SU-DHL-6 (cell line): ENCODE results near the gene TRIM10.

Experiments
- H2AFZ ChIP-seq: fragments of 200-600 bp; sonication (generic); 2 replicates; pipeline ENCODE4 v1.6.1; 2014; ENCODE audit warnings: low read depth, mild to moderate bottlenecking, moderate library complexity, mixed read lengths, antibody characterized with exemption, low read length; ENCODE audit not compliant: severe bottlenecking
- H3F3A ChIP-seq: fragments of 200-600 bp; shearing (Covaris generic); 2 replicates; pipeline ENCODE4 v1.6.0; 2016; ENCODE audit warnings: antibody characterized with exemption, mild to moderate bottlenecking; ENCODE audit not compliant: insufficient read depth
- H3K27ac ChIP-seq: fragments of 200-600 bp; sonication (generic); 2 replicates; pipeline ENCODE4 v1.5.1; 2016; ENCODE audit warnings: low read depth, mild to moderate bottlenecking, low read length, moderate library complexity, mixed read lengths
- H3K27me3 ChIP-seq: fragments of 200-600 bp; sonication (generic), shearing (Covaris generic); 2 replicates; pipeline ENCODE4 v1.6.0; 2014; ENCODE audit warnings: mild to moderate bottlenecking, low read length
- H3K36me3 ChIP-seq: fragments of 200-600 bp; sonication (generic); 2 replicates; pipeline ENCODE4 v1.6.1; 2014; ENCODE audit warnings: mild to moderate bottlenecking, low read length, mixed read lengths
- H3K4me2 ChIP-seq: fragments of 300-600, 200-600 bp; shearing (Covaris generic), sonication (generic); 2 replicates; pipeline ENCODE4 v1.6.0; 2014; ENCODE audit warnings: low read length, low read depth, mild to moderate bottlenecking; ENCODE audit not compliant: poor library complexity, severe bottlenecking
- H3K4me3 ChIP-seq: fragments of 200-600 bp; sonication (generic); 2 replicates; pipeline ENCODE4 v1.5.1; 2014; ENCODE audit warnings: antibody characterized with exemption, low read length, mild to moderate bottlenecking, mixed read lengths; ENCODE audit not compliant: insufficient read depth, poor library complexity, severe bottlenecking
- H3K79me2 ChIP-seq: fragments of 200-600 bp; sonication (generic); 2 replicates; pipeline ENCODE4 v1.6.1; 2014; ENCODE audit warnings: mild to moderate bottlenecking, low read length, moderate library complexity; ENCODE audit not compliant: insufficient read depth
- H3K9ac ChIP-seq: fragments of 200-600 bp; sonication (generic); 2 replicates; pipeline ENCODE4 v1.7.0; 2014; ENCODE audit warnings: mild to moderate bottlenecking, low read length
- H3K9me2 ChIP-seq: fragments of 200-600 bp; sonication (generic); replicated peaks from 2 replicates; pipeline ENCODE4 v1.6.1; 2014; ENCODE audit warnings: low read length; ENCODE audit not compliant: insufficient read depth
- H3K9me3 ChIP-seq: fragments of 200-600 bp; sonication (generic); 2 replicates; pipeline ENCODE4 v1.6.1; 2014; ENCODE audit warnings: low read length, mixed read lengths; ENCODE audit not compliant: insufficient read depth
- H4K20me1 ChIP-seq: fragments of 200-600 bp; sonication (generic); 2 replicates; pipeline ENCODE4 v1.6.1; 2014; ENCODE audit warnings: low read depth, mild to moderate bottlenecking, antibody characterized with exemption, low read length, moderate library complexity, mixed read lengths
- EZH2phosphoT487 ChIP-seq: fragments of 200-600 bp; sonication (generic), shearing (Covaris generic); conservative IDR thresholded peaks from 2 replicates; pipeline ENCODE4 v1.6.1; 2018; ENCODE audit warnings: mild to moderate bottlenecking, antibody characterized with exemption, low read length, moderate library complexity, mixed read lengths
- TF ChIP-seq, protein P1 (sequence below): fragments of 200-600 bp; sonication (generic); IDR thresholded peaks from one replicate; pipeline ENCODE4 v1.5.1; 2017; ENCODE audit warnings: antibody characterized with exemption, mild to moderate bottlenecking, low read length, moderate library complexity; ENCODE audit not compliant: insufficient read depth, poor library complexity, severe bottlenecking

TRIM10 gene

GRCh38 chr6:30188541-30188940 lies 27.5 kb upstream of the TRIM10 start:
- no peaks in the 10 kb centered on the region for H3K9me2 ChIP-seq
- no peak overlapping the region for H2AFZ ChIP-seq
- H4K20me1 ChIP-seq: 0 out of 2 replicates have a peak, but pooled peaks cover 4% of the 10 kb centered on the region
- H3K9me3 ChIP-seq: no peaks in the 10 kb centered on the region
- no peak overlapping the region for H3K4me2 ChIP-seq
- H3K79me2 ChIP-seq: no peaks in the 10 kb centered on the region
- H3F3A ChIP-seq: 0 out of 2 replicates have a peak, but pooled peaks cover 4% of the 10 kb centered on the region
- peaks cover 26% of the 10 kb centered on the region; the same call in 1 of the 2 replicates for H3K36me3 ChIP-seq
- no peak for TF ChIP-seq EZH2phosphoT487
- TF ChIP-seq, protein P1, sequence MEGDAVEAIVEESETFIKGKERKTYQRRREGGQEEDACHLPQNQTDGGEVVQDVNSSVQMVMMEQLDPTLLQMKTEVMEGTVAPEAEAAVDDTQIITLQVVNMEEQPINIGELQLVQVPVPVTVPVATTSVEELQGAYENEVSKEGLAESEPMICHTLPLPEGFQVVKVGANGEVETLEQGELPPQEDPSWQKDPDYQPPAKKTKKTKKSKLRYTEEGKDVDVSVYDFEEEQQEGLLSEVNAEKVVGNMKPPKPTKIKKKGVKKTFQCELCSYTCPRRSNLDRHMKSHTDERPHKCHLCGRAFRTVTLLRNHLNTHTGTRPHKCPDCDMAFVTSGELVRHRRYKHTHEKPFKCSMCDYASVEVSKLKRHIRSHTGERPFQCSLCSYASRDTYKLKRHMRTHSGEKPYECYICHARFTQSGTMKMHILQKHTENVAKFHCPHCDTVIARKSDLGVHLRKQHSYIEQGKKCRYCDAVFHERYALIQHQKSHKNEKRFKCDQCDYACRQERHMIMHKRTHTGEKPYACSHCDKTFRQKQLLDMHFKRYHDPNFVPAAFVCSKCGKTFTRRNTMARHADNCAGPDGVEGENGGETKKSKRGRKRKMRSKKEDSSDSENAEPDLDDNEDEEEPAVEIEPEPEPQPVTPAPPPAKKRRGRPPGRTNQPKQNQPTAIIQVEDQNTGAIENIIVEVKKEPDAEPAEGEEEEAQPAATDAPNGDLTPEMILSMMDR: no peak
- H3K27ac ChIP-seq: no peak overlapping the region
- no peak overlapping the region for H3K4me3 ChIP-seq
- H3K9ac ChIP-seq: no peak overlapping the region
- no peaks in the 10 kb centered on the region for H3K27me3 ChIP-seq

DNA sequence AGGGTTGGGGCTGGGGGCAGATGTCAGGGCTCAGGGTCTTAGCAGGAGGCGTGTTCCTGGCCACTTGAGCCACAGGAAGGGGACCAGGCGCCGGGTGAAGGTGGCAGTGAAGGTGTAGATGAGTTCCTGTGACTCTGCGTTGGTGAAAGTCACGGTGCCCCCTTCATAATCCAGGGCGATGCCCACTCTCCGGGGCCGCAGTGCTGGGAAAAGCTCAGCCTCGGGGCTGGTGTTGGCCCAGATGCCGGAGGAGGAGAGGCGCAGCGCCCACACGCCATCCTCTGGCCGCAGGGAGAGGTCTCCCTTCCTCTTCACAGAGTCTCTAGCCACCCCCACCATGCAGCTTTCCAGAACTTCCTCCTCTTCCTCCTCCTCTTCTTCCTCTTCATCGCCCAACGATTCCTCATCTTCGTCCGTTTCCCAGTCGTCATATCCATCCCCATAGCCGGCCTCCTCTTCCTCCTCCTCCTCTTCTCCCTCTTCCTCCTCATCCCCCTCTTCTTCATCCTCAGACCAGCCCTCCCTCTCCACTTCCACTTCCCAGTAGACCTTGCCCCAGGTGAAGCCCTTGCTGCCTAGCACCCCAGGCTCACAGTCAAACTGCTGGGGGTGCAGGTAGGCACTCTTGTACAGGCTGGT lies 25.0 kb upstream of the TRIM10 start:
- no peak overlapping the region for H3K4me2 ChIP-seq
- no peak overlapping the region for H3K9ac ChIP-seq
- H3F3A ChIP-seq: 0 out of 2 replicates have a peak, but pooled peaks cover 4% of the 10 kb centered on the region
- no peak overlapping the region for H3K27ac ChIP-seq
- H3K4me3 ChIP-seq: no peak overlapping the region
- no peaks in the 10 kb centered on the region; the same call in 1 of the 2 replicates for H3K9me3 ChIP-seq
- no peaks in the 10 kb centered on the region for H3K27me3 ChIP-seq
- H3K9me2 ChIP-seq: no peaks in the 10 kb centered on the region
- H2AFZ ChIP-seq: no peak overlapping the region
- H3K36me3 ChIP-seq: peaks cover 23% of the 10 kb centered on the region; the same call in 1 of the 2 replicates
- 0 out of 2 replicates have a peak, but pooled peaks cover 3% of the 10 kb centered on the region for H4K20me1 ChIP-seq
- H3K79me2 ChIP-seq: no peaks in the 10 kb centered on the region
- TF ChIP-seq, protein P1: no peak
- no peak for TF ChIP-seq EZH2phosphoT487

DNA sequence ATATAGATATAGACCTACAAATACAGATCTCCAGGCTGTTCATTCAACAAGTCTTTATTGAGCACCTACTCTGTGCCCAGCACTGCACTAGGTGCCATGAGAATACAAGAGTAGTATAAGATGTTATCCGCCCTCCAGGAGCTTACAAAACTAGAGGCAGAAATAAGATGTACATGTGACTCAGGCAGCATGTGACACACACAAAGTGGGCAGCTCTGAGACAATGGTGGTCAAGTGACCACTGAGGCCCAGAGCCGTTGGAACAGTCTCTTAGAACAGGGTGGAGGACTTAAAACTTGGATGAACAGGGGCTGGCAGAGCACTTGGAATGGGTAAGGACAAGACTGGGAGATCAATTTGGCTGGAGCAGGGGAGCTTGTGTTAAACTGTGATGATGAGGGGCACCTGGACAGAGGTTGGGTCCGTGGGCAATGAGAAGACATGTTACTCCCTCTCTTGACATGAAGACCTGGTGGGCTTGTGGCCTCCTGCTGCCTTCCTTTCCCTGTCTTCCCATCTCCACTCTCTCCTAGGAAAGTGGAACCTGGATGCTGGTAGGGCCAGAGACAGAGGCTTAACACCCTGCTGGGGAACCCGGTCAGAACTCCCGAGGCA lies 23.5 kb upstream of the TRIM10 start:
- TF ChIP-seq EZH2phosphoT487: no peak
- TF ChIP-seq, protein P1: no peak
- Histone ChIP-seq H3K9me2 (no peaks in the 10 kb centered on the region), H3F3A (0 out of 2 replicates have a peak, but pooled peaks cover 4% of the 10 kb centered on the region), H3K4me3 (no peak overlapping the region), H3K9ac (no peak overlapping the region), H3K27me3 (no peaks in the 10 kb centered on the region), H4K20me1 (no peaks in the 10 kb centered on the region), H3K79me2 (no peaks in the 10 kb centered on the region), H2AFZ (no peak overlapping the region), H3K36me3 (peaks cover 28% of the 10 kb centered on the region; the same call in 1 of the 2 replicates), H3K4me2 (no peak overlapping the region), H3K9me3 (peaks cover 4% of the 10 kb centered on the region; the same call in 1 of the 2 replicates), H3K27ac (no peak overlapping the region)
